HEK293 (cell line): Measurements from ENCODE around the gene CLIC3.

ENCODE experiments used
- CTCF ChIA-PET: fragments of 350-600 bp; formaldehyde crosslinking; extraction: SDS; loops from one replicate; lab custom pipeline; 2021; ENCODE audit warnings: antibody characterized with exemption; lab: Yijun Ruan, JAX
- POLR2A ChIA-PET: fragments of 300-600 bp; formaldehyde crosslinking; extraction: SDS; loops from one replicate; lab custom pipeline; 2020; ENCODE audit warnings: antibody characterized with exemption, inconsistent platforms; lab: Yijun Ruan, JAX
- H3K27ac ChIP-seq: fragments of 200-500 bp; sonication (Bioruptor generic); 2 replicates; pipeline ENCODE4 v1.5.1; 2014; ENCODE audit warnings: low read depth, low read length, control low read depth, inconsistent platforms; ENCODE audit errors: extremely low read depth
- H3K36me3 ChIP-seq, 2 experiments: fragments of 200-500 bp in 1 of 2; sonication (Bioruptor generic) in 1 of 2; 1 replicate in 1 of 2; 2 replicates in 1 of 2; pipeline ENCODE4 v1.5.1; 2014 to 2017; ENCODE audit warnings: inconsistent platforms in 2 of 2, low read length in 2 of 2; ENCODE audit not compliant: control insufficient read depth in 2 of 2, insufficient read depth in 1 of 2
- H3K4me1 ChIP-seq: fragments of 200-500 bp; sonication (Bioruptor generic); 2 replicates; pipeline ENCODE4 v1.5.1; 2014; ENCODE audit warnings: mild to moderate bottlenecking, low read length, inconsistent platforms; ENCODE audit not compliant: control insufficient read depth, insufficient read depth
- H3K4me3 ChIP-seq: 2 replicates; pipeline ENCODE4 v1.5.1; 2011; ENCODE audit warnings: low read depth, mild to moderate bottlenecking, control low read depth, low read length, moderate library complexity
- H3K9me3 ChIP-seq: fragments of 200-500 bp; sonication (Bioruptor generic); 2 replicates; pipeline ENCODE4 v1.5.1; 2014; ENCODE audit warnings: low read depth, low read length, inconsistent platforms; ENCODE audit not compliant: control insufficient read depth, insufficient read depth
- HOXA7 ChIP-seq: sonication (generic); formaldehyde crosslinking; IDR thresholded peaks from 2 replicates; pipeline ENCODE4 v1.8.1; 2022; ENCODE audit warnings: missing genetic modification reagents, borderline replicate concordance
- HOXC10 ChIP-seq: sonication (generic); formaldehyde crosslinking; IDR thresholded peaks from 2 replicates; pipeline ENCODE4 v1.8.1; 2023; ENCODE audit warnings: mild to moderate bottlenecking, missing genetic modification reagents
- IKZF3 ChIP-seq: fragments of 450-650 bp; IDR thresholded peaks from 2 replicates; pipeline ENCODE4 v1.5.0; 2018; ENCODE audit warnings: missing biosample characterization, mild to moderate bottlenecking, missing genetic modification characterization, moderate library complexity
- SETDB1 ChIP-seq: IDR thresholded peaks from one replicate; pipeline ENCODE4 v1.6.1; 2017; ENCODE audit warnings: mild to moderate bottlenecking, low read length, moderate library complexity, mixed read lengths; ENCODE audit not compliant: insufficient read length
- WT1 ChIP-seq: fragments of 450-650 bp; formaldehyde crosslinking; IDR thresholded peaks from 2 replicates; pipeline ENCODE4 v1.5.1; 2016; ENCODE audit warnings: missing biosample characterization, missing genetic modification characterization
- ZNF10 ChIP-seq: fragments of 450-650 bp; formaldehyde crosslinking; IDR thresholded peaks from 2 replicates; pipeline ENCODE4 v1.5.1; 2017; ENCODE audit warnings: missing biosample characterization, missing genetic modification characterization
- ZNF157 ChIP-seq: fragments of 450-650 bp; formaldehyde crosslinking; IDR thresholded peaks from 2 replicates; pipeline ENCODE4 v1.5.1; 2016; ENCODE audit warnings: missing biosample characterization, missing genetic modification characterization
- ZNF274 ChIP-seq, 2 experiments: fragments of 200-500 bp in 1 of 2; fragments of 450-650 bp in 1 of 2; sonication (Bioruptor generic) in 1 of 2; formaldehyde crosslinking in 1 of 2; IDR thresholded peaks; 2 replicates each; pipeline versions ENCODE4 v1.5.1 to v1.6.1; 2014 to 2016; ENCODE audit warnings: borderline replicate concordance in 1 of 2, inconsistent platforms in 1 of 2, low read length in 1 of 2, missing biosample characterization in 1 of 2, missing genetic modification characterization in 1 of 2
- ZNF354C ChIP-seq: fragments of 450-650 bp; formaldehyde crosslinking; IDR thresholded peaks from 2 replicates; pipeline ENCODE4 v1.5.1; 2016; ENCODE audit warnings: missing biosample characterization, missing genetic modification characterization, low read depth, borderline replicate concordance
- ZNF510 ChIP-seq: fragments of 450-650 bp; formaldehyde crosslinking; IDR thresholded peaks from 2 replicates; pipeline ENCODE4 v1.5.1; 2018; ENCODE audit warnings: mild to moderate bottlenecking, missing genetic modification characterization, missing biosample characterization; ENCODE audit not compliant: insufficient replicate concordance
- ZNF521 ChIP-seq: fragments of 450-650 bp; formaldehyde crosslinking; IDR thresholded peaks from 2 replicates; pipeline ENCODE4 v1.5.1; 2017; ENCODE audit warnings: missing biosample characterization, mild to moderate bottlenecking, missing genetic modification characterization
- ZNF561 ChIP-seq: fragments of 450-650 bp; IDR thresholded peaks from 2 replicates; pipeline ENCODE4 v1.5.1; 2018; ENCODE audit warnings: missing biosample characterization, missing genetic modification characterization, borderline replicate concordance
- ZNF610 ChIP-seq: fragments of 450-650 bp; formaldehyde crosslinking; IDR thresholded peaks from 2 replicates; pipeline ENCODE4 v1.5.1; 2016; ENCODE audit warnings: missing biosample characterization, missing genetic modification characterization, borderline replicate concordance
- ZNF629 ChIP-seq: fragments of 450-650 bp; formaldehyde crosslinking; IDR thresholded peaks from 2 replicates; pipeline ENCODE4 v1.5.1; 2017; ENCODE audit warnings: missing biosample characterization, missing genetic modification characterization
- ZNF664 ChIP-seq: fragments of 450-650 bp; formaldehyde crosslinking; IDR thresholded peaks from 2 replicates; pipeline ENCODE4 v1.5.1; 2016; ENCODE audit warnings: missing biosample characterization, missing genetic modification characterization
- TF ChIP-seq, protein P1 (sequence below): fragments of 450-650 bp; formaldehyde crosslinking; IDR thresholded peaks from 2 replicates; pipeline ENCODE4 v1.5.1; 2017; ENCODE audit warnings: missing biosample characterization, missing genetic modification characterization
- TF ChIP-seq, protein P2 (sequence below): fragments of 450-650 bp; IDR thresholded peaks from 2 replicates; pipeline ENCODE4 v1.5.1; 2018; ENCODE audit warnings: missing biosample characterization, missing genetic modification characterization
- TF ChIP-seq, protein P3 (sequence below): fragments of 450-650 bp; formaldehyde crosslinking; conservative IDR thresholded peaks from 2 replicates; pipeline ENCODE4 v1.5.1; 2016; ENCODE audit warnings: low read depth, missing biosample characterization, missing genetic modification characterization
- TF ChIP-seq, protein P4 (sequence below): fragments of 450-650 bp; IDR thresholded peaks from 2 replicates; pipeline ENCODE4 v1.5.1; 2018; ENCODE audit warnings: missing biosample characterization, mild to moderate bottlenecking, missing genetic modification characterization
- TF ChIP-seq, protein P5 (sequence below): fragments of 450-650 bp; formaldehyde crosslinking; IDR thresholded peaks from 2 replicates; pipeline ENCODE4 v1.5.1; 2016; ENCODE audit warnings: missing biosample characterization, missing genetic modification characterization

The CLIC3 gene

DNA sequence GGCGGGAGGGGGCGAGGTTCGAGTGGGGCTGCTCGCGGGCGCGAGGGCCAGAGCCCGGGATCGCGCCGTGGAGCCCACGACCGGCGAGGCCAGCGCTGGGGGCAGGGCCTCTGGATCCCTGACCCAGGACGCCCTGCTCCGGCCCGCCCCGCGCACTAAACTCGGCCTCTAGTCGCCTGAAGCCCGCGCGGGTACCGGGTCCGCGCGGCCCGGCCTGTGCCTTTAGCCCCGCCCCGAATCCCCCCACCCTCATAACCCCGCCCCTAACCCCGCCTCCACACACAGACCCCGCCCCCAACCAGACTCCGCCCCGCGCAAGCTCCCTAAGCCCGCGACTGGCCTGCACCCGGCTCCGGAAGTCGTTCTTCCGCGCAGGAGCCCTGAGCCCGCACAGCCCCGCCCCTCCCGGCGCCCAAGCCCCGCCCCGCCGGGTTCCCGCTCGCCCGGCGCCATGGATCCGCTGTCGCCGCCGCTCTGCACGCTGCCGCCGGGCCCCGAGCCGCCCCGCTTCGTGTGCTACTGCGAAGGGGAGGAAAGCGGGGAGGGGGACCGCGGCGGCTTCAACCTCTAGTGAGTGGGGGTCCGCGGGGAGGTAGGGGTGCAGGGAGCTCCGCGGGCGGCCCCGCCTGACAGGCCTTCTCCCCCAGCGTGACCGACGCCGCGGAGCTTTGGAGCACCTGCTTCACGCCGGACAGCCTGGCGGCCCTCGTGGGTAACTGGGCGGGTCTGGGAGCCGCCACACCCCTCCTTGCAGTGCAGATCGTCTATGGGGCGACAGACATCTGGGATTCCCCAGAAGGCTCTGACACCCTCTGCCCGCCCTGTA lies 4.2 kb downstream of the CLIC3 start, which contains the start of gene PAXX (continued):
- TF ChIP-seq, protein P1, sequence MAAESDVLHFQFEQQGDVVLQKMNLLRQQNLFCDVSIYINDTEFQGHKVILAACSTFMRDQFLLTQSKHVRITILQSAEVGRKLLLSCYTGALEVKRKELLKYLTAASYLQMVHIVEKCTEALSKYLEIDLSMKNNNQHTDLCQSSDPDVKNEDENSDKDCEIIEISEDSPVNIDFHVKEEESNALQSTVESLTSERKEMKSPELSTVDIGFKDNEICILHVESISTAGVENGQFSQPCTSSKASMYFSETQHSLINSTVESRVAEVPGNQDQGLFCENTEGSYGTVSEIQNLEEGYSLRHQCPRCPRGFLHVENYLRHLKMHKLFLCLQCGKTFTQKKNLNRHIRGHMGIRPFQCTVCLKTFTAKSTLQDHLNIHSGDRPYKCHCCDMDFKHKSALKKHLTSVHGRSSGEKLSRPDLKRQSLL (tag by site-specific recombination) = no peak
- TF ChIP-seq ZNF561 (tag by site-specific recombination) (no peak; the same call in 1 of the 2 replicates), ZNF354C (tag by site-specific recombination) (no peak), ZNF157 (no peak), ZNF664 (tag by site-specific recombination) (no peak), ZNF510 (tag by site-specific recombination) (no peak), ZNF274 (IDR thresholded peaks at IDR 0.05; ENCODE audit: low read length) (no peak), ZNF274 (tag by site-specific recombination; IDR thresholded peaks at IDR 0.05; ENCODE audit: borderline replicate concordance) (no peak), ZNF629 (tag by site-specific recombination) (no peak; the same call in 1 of the 2 replicates), WT1 (tag by site-specific recombination) (peak; percentile 39; the same call in 1 of the 2 replicates), IKZF3 (no peak), HOXC10 (CRISPR knock-in tag) (no peak)
- TF ChIP-seq, protein P2, sequence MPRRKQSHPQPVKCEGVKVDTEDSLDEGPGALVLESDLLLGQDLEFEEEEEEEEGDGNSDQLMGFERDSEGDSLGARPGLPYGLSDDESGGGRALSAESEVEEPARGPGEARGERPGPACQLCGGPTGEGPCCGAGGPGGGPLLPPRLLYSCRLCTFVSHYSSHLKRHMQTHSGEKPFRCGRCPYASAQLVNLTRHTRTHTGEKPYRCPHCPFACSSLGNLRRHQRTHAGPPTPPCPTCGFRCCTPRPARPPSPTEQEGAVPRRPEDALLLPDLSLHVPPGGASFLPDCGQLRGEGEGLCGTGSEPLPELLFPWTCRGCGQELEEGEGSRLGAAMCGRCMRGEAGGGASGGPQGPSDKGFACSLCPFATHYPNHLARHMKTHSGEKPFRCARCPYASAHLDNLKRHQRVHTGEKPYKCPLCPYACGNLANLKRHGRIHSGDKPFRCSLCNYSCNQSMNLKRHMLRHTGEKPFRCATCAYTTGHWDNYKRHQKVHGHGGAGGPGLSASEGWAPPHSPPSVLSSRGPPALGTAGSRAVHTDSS = no peak
- TF ChIP-seq, protein P3, sequence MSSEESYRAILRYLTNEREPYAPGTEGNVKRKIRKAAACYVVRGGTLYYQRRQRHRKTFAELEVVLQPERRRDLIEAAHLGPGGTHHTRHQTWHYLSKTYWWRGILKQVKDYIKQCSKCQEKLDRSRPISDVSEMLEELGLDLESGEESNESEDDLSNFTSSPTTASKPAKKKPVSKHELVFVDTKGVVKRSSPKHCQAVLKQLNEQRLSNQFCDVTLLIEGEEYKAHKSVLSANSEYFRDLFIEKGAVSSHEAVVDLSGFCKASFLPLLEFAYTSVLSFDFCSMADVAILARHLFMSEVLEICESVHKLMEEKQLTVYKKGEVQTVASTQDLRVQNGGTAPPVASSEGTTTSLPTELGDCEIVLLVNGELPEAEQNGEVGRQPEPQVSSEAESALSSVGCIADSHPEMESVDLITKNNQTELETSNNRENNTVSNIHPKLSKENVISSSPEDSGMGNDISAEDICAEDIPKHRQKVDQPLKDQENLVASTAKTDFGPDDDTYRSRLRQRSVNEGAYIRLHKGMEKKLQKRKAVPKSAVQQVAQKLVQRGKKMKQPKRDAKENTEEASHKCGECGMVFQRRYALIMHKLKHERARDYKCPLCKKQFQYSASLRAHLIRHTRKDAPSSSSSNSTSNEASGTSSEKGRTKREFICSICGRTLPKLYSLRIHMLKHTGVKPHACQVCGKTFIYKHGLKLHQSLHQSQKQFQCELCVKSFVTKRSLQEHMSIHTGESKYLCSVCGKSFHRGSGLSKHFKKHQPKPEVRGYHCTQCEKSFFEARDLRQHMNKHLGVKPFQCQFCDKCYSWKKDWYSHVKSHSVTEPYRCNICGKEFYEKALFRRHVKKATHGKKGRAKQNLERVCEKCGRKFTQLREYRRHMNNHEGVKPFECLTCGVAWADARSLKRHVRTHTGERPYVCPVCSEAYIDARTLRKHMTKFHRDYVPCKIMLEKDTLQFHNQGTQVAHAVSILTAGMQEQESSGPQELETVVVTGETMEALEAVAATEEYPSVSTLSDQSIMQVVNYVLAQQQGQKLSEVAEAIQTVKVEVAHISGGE (tag by site-specific recombination) = no peak
- TF ChIP-seq, protein P4, sequence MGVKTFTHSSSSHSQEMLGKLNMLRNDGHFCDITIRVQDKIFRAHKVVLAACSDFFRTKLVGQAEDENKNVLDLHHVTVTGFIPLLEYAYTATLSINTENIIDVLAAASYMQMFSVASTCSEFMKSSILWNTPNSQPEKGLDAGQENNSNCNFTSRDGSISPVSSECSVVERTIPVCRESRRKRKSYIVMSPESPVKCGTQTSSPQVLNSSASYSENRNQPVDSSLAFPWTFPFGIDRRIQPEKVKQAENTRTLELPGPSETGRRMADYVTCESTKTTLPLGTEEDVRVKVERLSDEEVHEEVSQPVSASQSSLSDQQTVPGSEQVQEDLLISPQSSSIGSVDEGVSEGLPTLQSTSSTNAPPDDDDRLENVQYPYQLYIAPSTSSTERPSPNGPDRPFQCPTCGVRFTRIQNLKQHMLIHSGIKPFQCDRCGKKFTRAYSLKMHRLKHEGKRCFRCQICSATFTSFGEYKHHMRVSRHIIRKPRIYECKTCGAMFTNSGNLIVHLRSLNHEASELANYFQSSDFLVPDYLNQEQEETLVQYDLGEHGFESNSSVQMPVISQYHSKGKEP = no peak

DNA sequence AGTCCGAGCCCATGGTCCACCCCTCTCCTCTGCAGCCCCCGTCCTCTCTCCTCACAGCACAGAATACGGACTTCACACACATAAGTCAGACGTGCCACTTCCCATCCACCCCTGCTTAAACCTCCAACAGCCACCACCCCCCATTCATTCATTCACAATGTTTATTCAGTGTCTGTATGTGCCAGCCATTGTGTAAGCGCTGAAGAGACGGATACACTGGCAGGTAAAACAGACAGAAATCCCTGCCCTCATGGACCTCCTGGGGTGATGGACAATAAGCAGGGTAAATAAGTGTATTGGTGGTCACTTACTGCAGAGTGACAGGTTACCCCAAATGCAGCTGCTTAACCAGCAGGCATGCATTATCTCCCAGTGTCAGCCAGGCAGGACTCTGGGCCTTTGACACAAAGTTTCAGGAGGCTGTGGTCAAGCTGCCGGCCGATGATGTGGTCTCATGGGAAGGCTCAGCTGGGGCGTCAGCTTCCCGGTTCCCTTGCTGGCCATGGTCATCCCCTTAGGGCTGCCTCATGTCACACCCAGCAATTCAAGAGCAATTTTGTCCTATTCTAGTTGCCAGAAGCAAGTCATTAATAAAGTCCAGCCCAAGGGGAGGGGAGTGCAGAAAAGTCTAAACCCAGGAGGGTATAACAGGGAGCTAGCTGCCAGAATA lies 6.0 kb downstream of the CLIC3 start:
- H3K27ac ChIP-seq = no peak overlapping the region

More for the DNA sequence above, 6.0 kb downstream of the CLIC3 start:
- H3K4me3 ChIP-seq = no peak overlapping the region
- CTCF ChIA-PET = interaction anchor here (0.7 to 3.5 kb wide), 5 partner anchors 39 to 246 kb away, joined by 3 to 12 read pairs (median 4); no protein-coding TSS in a partner anchor
- TF ChIP-seq, protein P5, sequence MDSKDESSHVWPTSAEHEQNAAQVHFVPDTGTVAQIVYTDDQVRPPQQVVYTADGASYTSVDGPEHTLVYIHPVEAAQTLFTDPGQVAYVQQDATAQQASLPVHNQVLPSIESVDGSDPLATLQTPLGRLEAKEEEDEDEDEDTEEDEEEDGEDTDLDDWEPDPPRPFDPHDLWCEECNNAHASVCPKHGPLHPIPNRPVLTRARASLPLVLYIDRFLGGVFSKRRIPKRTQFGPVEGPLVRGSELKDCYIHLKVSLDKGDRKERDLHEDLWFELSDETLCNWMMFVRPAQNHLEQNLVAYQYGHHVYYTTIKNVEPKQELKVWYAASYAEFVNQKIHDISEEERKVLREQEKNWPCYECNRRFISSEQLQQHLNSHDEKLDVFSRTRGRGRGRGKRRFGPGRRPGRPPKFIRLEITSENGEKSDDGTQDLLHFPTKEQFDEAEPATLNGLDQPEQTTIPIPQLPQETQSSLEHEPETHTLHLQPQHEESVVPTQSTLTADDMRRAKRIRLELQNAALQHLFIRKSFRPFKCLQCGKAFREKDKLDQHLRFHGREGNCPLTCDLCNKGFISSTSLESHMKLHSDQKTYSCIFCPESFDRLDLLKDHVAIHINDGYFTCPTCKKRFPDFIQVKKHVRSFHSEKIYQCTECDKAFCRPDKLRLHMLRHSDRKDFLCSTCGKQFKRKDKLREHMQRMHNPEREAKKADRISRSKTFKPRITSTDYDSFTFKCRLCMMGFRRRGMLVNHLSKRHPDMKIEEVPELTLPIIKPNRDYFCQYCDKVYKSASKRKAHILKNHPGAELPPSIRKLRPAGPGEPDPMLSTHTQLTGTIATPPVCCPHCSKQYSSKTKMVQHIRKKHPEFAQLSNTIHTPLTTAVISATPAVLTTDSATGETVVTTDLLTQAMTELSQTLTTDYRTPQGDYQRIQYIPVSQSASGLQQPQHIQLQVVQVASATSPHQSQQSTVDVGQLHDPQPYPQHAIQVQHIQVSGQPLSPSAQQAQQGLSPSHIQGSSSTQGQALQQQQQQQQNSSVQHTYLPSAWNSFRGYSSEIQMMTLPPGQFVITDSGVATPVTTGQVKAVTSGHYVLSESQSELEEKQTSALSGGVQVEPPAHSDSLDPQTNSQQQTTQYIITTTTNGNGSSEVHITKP = no peak
- TF ChIP-seq ZNF521 (tag by site-specific recombination) (no peak), ZNF10 (tag by site-specific recombination) (no peak), WT1 (tag by site-specific recombination) (no peak), ZNF610 (tag by site-specific recombination) (no peak), SETDB1 (peak; percentile 56), HOXA7 (CRISPR knock-in tag) (no peak), ZNF561 (tag by site-specific recombination) (no peak)
- H3K4me1 ChIP-seq = no peaks in the 10 kb centered on the region
- POLR2A ChIA-PET = no interaction called here
- no peaks in the 10 kb centered on the region for H3K9me3 ChIP-seq
- peaks cover 0 to 18% of the 10 kb centered on the region in 2 experiments; a peak in 1 of 3 replicates for H3K36me3 ChIP-seq
